T1000 (cell line): ENCODE data around the gene CD8A.
"Not testable (repeated sequence)": the region's sequence is repeated elsewhere in the genome, so short reads cannot be mapped to it uniquely, and the experiment has no call there.

Source experiments
- DNase-seq: peaks from one replicate; lab custom pipeline; 2025; ENCODE audit warnings: mixed read lengths; lab: John Stamatoyannopoulos, UW

CD8A gene

GRCh38 chr2:86776532-86776931 lies 14.2 kb downstream of the CD8A start:
- no peak for DNase-seq

- no peak for DNase-seq
Observed at GRCh38 chr2:86775338-86775737, 15.4 kb downstream of the CD8A start.

- no peak for DNase-seq
Observed at GRCh38 chr2:86774862-86775261, 15.9 kb downstream of the CD8A start.

GRCh38 chr2:86772611-86773010 lies 18.1 kb downstream of the CD8A start:
- DNase-seq: no peak

GRCh38 chr2:86770816-86771301 lies 19.9 kb downstream of the CD8A start:
- no peak for DNase-seq

GRCh38 chr2:86769838-86770237 lies 20.9 kb downstream of the CD8A start:
- DNase-seq: no peak

GRCh38 chr2:86768189-86768949 lies 22.3 kb downstream of the CD8A start:
- no peak for DNase-seq

GRCh38 chr2:86765310-86765695 lies 25.4 kb downstream of the CD8A start:
- no peak for DNase-seq

- DNase-seq: no peak
Observed at GRCh38 chr2:86764661-86765309, 25.9 kb downstream of the CD8A start.

GRCh38 chr2:86760371-86760770 lies 30.3 kb downstream of the CD8A start:
- no peak for DNase-seq

- DNase-seq: no peak
Observed at GRCh38 chr2:86758405-86758804, 32.3 kb downstream of the CD8A start.

- DNase-seq: no peak
Observed at GRCh38 chr2:86753606-86754005, 37.1 kb downstream of the CD8A start.

- DNase-seq: no peak
Observed at GRCh38 chr2:86752934-86753333, 37.8 kb downstream of the CD8A start.

GRCh38 chr2:86751778-86752177 lies 38.9 kb downstream of the CD8A start:
- DNase-seq: no peak

GRCh38 chr2:86750240-86750839 lies 40.4 kb downstream of the CD8A start:
- DNase-seq: no peak

- no peak for DNase-seq
Observed at GRCh38 chr2:86747711-86748639, 42.7 kb downstream of the CD8A start.

- no peak for DNase-seq
Observed at GRCh38 chr2:86746939-86747338, 43.8 kb downstream of the CD8A start.

GRCh38 chr2:86744152-86744551 lies 46.6 kb downstream of the CD8A start:
- DNase-seq: no peak

- DNase-seq: not testable (repeated sequence)
Observed at GRCh38 chr2:86741889-86742498, 48.7 kb downstream of the CD8A start.

GRCh38 chr2:86739889-86740288 lies 50.8 kb downstream of the CD8A start:
- DNase-seq: not testable (repeated sequence)

- DNase-seq: not testable (repeated sequence)
Observed at GRCh38 chr2:86739485-86739884, 51.2 kb downstream of the CD8A start.
